KOPT-K1 (cell line): ENCODE measurements around the gene ZNF256.
"Not testable (repeated sequence)": the region's sequence is repeated elsewhere in the genome, so short reads cannot be mapped to it uniquely, and the experiment has no call there.

Experiments used
- H3K27ac ChIP-seq: fragments of 200-600 bp; sonication (generic); 2 replicates; pipeline ENCODE4 v1.5.1; 2016; ENCODE audit warnings: antibody characterized with exemption, mild to moderate bottlenecking, low read depth, low read length; ENCODE audit not compliant: poor library complexity, severe bottlenecking
- H3K36me3 ChIP-seq: fragments of 200-600 bp; sonication (generic); 2 replicates; pipeline ENCODE4 v1.5.1; 2017; ENCODE audit warnings: antibody characterized with exemption, mild to moderate bottlenecking, low read length, moderate library complexity; ENCODE audit not compliant: insufficient read depth
- H3K9me3 ChIP-seq: fragments of 200-600 bp; sonication (generic); 2 replicates; pipeline ENCODE4 v1.5.1; 2017; ENCODE audit warnings: antibody characterized with exemption, low read length, mild to moderate bottlenecking; ENCODE audit not compliant: insufficient read depth, poor library complexity, severe bottlenecking

ZNF256 gene

GRCh38 chr19:57916168-57916995 is 31.1 kb downstream of the ZNF256 start, which contains the start of gene ZNF417:
Gene ZNF417, minus strand, starts transcription at chr19:57916592. Its CDS starts 181 bp downstream, at chr19:57916411.
- H3K27ac ChIP-seq: peak within 1 kb of the TSS; percentile 72
- peaks cover 42% of the 10 kb centered on the region for H3K36me3 ChIP-seq
- not testable (repeated sequence) for H3K9me3 ChIP-seq

GRCh38 chr19:57914531-57914930 is 33.0 kb downstream of the ZNF256 start:
- H3K27ac ChIP-seq: no peak overlapping the region
- no peaks in the 10 kb centered on the region for H3K9me3 ChIP-seq
- H3K36me3 ChIP-seq: peaks cover 45% of the 10 kb centered on the region

- Histone ChIP-seq H3K27ac (no peak overlapping the region), H3K36me3 (peaks cover 60% of the 10 kb centered on the region), H3K9me3 (no peaks in the 10 kb centered on the region)
Measured at GRCh38 chr19:57907394-57907793, 40.1 kb downstream of the ZNF256 start.

- H3K36me3 ChIP-seq: peaks cover 44% of the 10 kb centered on the region
- H3K9me3 ChIP-seq: no peaks in the 10 kb centered on the region
- H3K27ac ChIP-seq: no peak overlapping the region
Measured at GRCh38 chr19:57905258-57905657, 42.2 kb downstream of the ZNF256 start.

GRCh38 chr19:57903618-57904184 is 43.8 kb downstream of the ZNF256 start:
- Histone ChIP-seq H3K36me3 (peaks cover 37% of the 10 kb centered on the region), H3K27ac (no peak overlapping the region), H3K9me3 (no peaks in the 10 kb centered on the region)

GRCh38 chr19:57900311-57900710 is 47.2 kb downstream of the ZNF256 start:
- H3K9me3 ChIP-seq: no peaks in the 10 kb centered on the region
- peaks cover 9% of the 10 kb centered on the region for H3K36me3 ChIP-seq
- no peak overlapping the region for H3K27ac ChIP-seq
